WTC11 (cell line): ENCODE results near the gene IPCEF1. TPM values are rescaled to one million over a fixed set of nuclear protein-coding genes. Genes with fewer than 3 reads are reported as not detected.

ENCODE experiments used
- ATAC-seq: fragments of 200-7000 bp; cut with Tn5 transposase; 2 replicates; pipeline ENCODE4 v1.10.0; 2021; ENCODE audit warnings: mild to moderate bottlenecking, moderate library complexity
- CTCF ChIA-PET: fragments of 300-600 bp; sonication (Branson Sonifier 250); formaldehyde crosslinking; loops from one replicate; lab custom pipeline; 2021; ENCODE audit warnings: antibody characterized with exemption; lab: Charles Lee
- POLR2A ChIA-PET: fragments of 350-600 bp; sonication (Branson Sonifier 250); formaldehyde crosslinking; loops from one replicate; lab custom pipeline; 2021; ENCODE audit warnings: antibody characterized with exemption; lab: Charles Lee
- DNase-seq: peaks from one replicate; pipeline ENCODE4 v3.0.0; 2021; ENCODE audit warnings: low spot score
- H3K27ac Mint-ChIP-seq: 2 replicates; pipeline ENCODE4 v1.8.0; 2021; ENCODE audit warnings: mixed read lengths
- H3K27me3 Mint-ChIP-seq: 2 replicates; pipeline ENCODE4 v1.8.0; 2021; ENCODE audit warnings: low read depth, mild to moderate bottlenecking, moderate library complexity, mixed read lengths
- H3K36me3 Mint-ChIP-seq: 2 replicates; pipeline ENCODE4 v1.8.0; 2021; ENCODE audit warnings: mixed read lengths
- H3K4me1 Mint-ChIP-seq: 2 replicates; pipeline ENCODE4 v1.8.0; 2022; ENCODE audit warnings: mixed read lengths
- H3K4me3 Mint-ChIP-seq: 2 replicates; pipeline ENCODE4 v1.8.0; 2021; ENCODE audit warnings: mild to moderate bottlenecking, moderate library complexity, mixed read lengths
- H3K9me3 Mint-ChIP-seq: 2 replicates; pipeline ENCODE4 v1.8.0; 2021; ENCODE audit warnings: mixed read lengths
- AFF4 ChIP-seq: sonication (generic); formaldehyde crosslinking; IDR thresholded peaks from 2 replicates; pipeline ENCODE4 v1.8.1; 2023; ENCODE audit warnings: mild to moderate bottlenecking, missing genetic modification reagents, borderline replicate concordance
- CBFB ChIP-seq: sonication (generic); formaldehyde crosslinking; IDR thresholded peaks from 2 replicates; pipeline ENCODE4 v1.8.1; 2022; ENCODE audit warnings: mild to moderate bottlenecking, low read depth, missing genetic modification reagents
- CREM ChIP-seq: sonication (generic); formaldehyde crosslinking; IDR thresholded peaks from 2 replicates; pipeline ENCODE4 v1.8.1; 2022; ENCODE audit warnings: mild to moderate bottlenecking, missing genetic modification reagents, moderate library complexity
- HMGA2 ChIP-seq: fragments of 250-450 bp; sonication (Bioruptor Pico); IDR thresholded peaks from 2 replicates; pipeline ENCODE4 v1.4.0; 2021; ENCODE audit warnings: mild to moderate bottlenecking, moderate library complexity
- NFE2L1 ChIP-seq: sonication (generic); formaldehyde crosslinking; IDR thresholded peaks from 2 replicates; pipeline ENCODE4 v1.8.1; 2023; ENCODE audit warnings: missing genetic modification reagents
- NR1H2 ChIP-seq: sonication (generic); formaldehyde crosslinking; IDR thresholded peaks from 2 replicates; pipeline ENCODE4 v1.9.0; 2021; ENCODE audit warnings: mild to moderate bottlenecking, moderate library complexity, missing genetic modification reagents
- PRRX2 ChIP-seq: fragments of 250-450 bp; sonication (Bioruptor Pico); IDR thresholded peaks from 2 replicates; pipeline ENCODE4 v1.8.0; 2021; ENCODE audit warnings: mild to moderate bottlenecking
- ZNF138 ChIP-seq: sonication (generic); formaldehyde crosslinking; conservative IDR thresholded peaks from 2 replicates; pipeline ENCODE4 v1.8.1; 2022; ENCODE audit warnings: mild to moderate bottlenecking, moderate library complexity, missing genetic modification reagents
- ZNF281 ChIP-seq: sonication (generic); formaldehyde crosslinking; IDR thresholded peaks from 2 replicates; pipeline ENCODE4 v1.8.0; 2023; ENCODE audit warnings: mild to moderate bottlenecking, missing genetic modification reagents
- ZNF512 ChIP-seq: sonication (generic); formaldehyde crosslinking; IDR thresholded peaks from 2 replicates; pipeline ENCODE4 v1.8.1; 2022; ENCODE audit warnings: missing genetic modification reagents, borderline replicate concordance
- total RNA-seq: library from RNA; stranded (reverse); gene quantifications from 3 replicates; pipeline ENCODE4 v1.2.3, GENCODE V29; 2021
- TF ChIP-seq, protein P1 (sequence below): fragments of 250-450 bp; sonication (Bioruptor Pico); IDR thresholded peaks from 2 replicates; pipeline ENCODE4 v1.9.0; 2021; ENCODE audit warnings: mild to moderate bottlenecking
- TF ChIP-seq, protein P2 (sequence below): sonication (generic); formaldehyde crosslinking; IDR thresholded peaks from 2 replicates; pipeline ENCODE4 v1.8.0; 2022; ENCODE audit warnings: missing genetic modification reagents
- TF ChIP-seq, protein P3 (sequence below): sonication (generic); formaldehyde crosslinking; IDR thresholded peaks from 2 replicates; pipeline ENCODE4 v1.8.0; 2022; ENCODE audit warnings: mild to moderate bottlenecking, missing genetic modification reagents

IPCEF1 gene
- total RNA-seq, 1 experiment from 2014 or later, result 1.3 TPM

- H3K4me1 Mint-ChIP-seq, result no peaks in the 10 kb centered on the region
- CTCF ChIA-PET, result no interaction called here
- no peak for ATAC-seq
Measured at GRCh38 chr6:154390034-154390433, 33.4 kb upstream of the IPCEF1 start.

More at GRCh38 chr6:154390034-154390433, 33.4 kb upstream of the IPCEF1 start:
- Mint-ChIP-seq H3K27ac (no peak overlapping the region), H3K4me3 (no peak overlapping the region), H3K9me3 (peaks cover 12% of the 10 kb centered on the region), H3K27me3 (no peaks in the 10 kb centered on the region), H3K36me3 (no peaks in the 10 kb centered on the region; the same call in 1 of the 2 replicates)
- no peak for DNase-seq
- no peak for TF ChIP-seq PRRX2 (CRISPR knock-in tag)
- TF ChIP-seq ZNF512 (CRISPR knock-in tag), result no peak
- TF ChIP-seq, protein P1, sequence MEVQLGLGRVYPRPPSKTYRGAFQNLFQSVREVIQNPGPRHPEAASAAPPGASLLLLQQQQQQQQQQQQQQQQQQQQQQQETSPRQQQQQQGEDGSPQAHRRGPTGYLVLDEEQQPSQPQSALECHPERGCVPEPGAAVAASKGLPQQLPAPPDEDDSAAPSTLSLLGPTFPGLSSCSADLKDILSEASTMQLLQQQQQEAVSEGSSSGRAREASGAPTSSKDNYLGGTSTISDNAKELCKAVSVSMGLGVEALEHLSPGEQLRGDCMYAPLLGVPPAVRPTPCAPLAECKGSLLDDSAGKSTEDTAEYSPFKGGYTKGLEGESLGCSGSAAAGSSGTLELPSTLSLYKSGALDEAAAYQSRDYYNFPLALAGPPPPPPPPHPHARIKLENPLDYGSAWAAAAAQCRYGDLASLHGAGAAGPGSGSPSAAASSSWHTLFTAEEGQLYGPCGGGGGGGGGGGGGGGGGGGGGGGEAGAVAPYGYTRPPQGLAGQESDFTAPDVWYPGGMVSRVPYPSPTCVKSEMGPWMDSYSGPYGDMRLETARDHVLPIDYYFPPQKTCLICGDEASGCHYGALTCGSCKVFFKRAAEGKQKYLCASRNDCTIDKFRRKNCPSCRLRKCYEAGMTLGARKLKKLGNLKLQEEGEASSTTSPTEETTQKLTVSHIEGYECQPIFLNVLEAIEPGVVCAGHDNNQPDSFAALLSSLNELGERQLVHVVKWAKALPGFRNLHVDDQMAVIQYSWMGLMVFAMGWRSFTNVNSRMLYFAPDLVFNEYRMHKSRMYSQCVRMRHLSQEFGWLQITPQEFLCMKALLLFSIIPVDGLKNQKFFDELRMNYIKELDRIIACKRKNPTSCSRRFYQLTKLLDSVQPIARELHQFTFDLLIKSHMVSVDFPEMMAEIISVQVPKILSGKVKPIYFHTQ, result no peak
- TF ChIP-seq ZNF281 (CRISPR knock-in tag), result no peak
- no peak for TF ChIP-seq NFE2L1 (CRISPR knock-in tag)
- TF ChIP-seq CREM, result no peak
- TF ChIP-seq, protein P2, sequence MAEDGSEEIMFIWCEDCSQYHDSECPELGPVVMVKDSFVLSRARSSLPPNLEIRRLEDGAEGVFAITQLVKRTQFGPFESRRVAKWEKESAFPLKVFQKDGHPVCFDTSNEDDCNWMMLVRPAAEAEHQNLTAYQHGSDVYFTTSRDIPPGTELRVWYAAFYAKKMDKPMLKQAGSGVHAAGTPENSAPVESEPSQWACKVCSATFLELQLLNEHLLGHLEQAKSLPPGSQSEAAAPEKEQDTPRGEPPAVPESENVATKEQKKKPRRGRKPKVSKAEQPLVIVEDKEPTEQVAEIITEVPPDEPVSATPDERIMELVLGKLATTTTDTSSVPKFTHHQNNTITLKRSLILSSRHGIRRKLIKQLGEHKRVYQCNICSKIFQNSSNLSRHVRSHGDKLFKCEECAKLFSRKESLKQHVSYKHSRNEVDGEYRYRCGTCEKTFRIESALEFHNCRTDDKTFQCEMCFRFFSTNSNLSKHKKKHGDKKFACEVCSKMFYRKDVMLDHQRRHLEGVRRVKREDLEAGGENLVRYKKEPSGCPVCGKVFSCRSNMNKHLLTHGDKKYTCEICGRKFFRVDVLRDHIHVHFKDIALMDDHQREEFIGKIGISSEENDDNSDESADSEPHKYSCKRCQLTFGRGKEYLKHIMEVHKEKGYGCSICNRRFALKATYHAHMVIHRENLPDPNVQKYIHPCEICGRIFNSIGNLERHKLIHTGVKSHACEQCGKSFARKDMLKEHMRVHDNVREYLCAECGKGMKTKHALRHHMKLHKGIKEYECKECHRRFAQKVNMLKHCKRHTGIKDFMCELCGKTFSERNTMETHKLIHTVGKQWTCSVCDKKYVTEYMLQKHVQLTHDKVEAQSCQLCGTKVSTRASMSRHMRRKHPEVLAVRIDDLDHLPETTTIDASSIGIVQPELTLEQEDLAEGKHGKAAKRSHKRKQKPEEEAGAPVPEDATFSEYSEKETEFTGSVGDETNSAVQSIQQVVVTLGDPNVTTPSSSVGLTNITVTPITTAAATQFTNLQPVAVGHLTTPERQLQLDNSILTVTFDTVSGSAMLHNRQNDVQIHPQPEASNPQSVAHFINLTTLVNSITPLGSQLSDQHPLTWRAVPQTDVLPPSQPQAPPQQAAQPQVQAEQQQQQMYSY, result no peak
- TF ChIP-seq ZNF138, result no peak
- TF ChIP-seq NR1H2, result no peak
- TF ChIP-seq CBFB (CRISPR knock-in tag), result no peak
- TF ChIP-seq, protein P3, sequence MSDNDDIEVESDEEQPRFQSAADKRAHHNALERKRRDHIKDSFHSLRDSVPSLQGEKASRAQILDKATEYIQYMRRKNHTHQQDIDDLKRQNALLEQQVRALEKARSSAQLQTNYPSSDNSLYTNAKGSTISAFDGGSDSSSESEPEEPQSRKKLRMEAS (CRISPR knock-in tag), result no peak
- TF ChIP-seq AFF4, result no peak
- no peak for TF ChIP-seq HMGA2
- POLR2A ChIA-PET, result no interaction called here
